Measurements from ENCODE around the gene TMEM181.
A peak's percentile ranks its signal among the peaks of the same experiment; 100 is the strongest.

DNA sequence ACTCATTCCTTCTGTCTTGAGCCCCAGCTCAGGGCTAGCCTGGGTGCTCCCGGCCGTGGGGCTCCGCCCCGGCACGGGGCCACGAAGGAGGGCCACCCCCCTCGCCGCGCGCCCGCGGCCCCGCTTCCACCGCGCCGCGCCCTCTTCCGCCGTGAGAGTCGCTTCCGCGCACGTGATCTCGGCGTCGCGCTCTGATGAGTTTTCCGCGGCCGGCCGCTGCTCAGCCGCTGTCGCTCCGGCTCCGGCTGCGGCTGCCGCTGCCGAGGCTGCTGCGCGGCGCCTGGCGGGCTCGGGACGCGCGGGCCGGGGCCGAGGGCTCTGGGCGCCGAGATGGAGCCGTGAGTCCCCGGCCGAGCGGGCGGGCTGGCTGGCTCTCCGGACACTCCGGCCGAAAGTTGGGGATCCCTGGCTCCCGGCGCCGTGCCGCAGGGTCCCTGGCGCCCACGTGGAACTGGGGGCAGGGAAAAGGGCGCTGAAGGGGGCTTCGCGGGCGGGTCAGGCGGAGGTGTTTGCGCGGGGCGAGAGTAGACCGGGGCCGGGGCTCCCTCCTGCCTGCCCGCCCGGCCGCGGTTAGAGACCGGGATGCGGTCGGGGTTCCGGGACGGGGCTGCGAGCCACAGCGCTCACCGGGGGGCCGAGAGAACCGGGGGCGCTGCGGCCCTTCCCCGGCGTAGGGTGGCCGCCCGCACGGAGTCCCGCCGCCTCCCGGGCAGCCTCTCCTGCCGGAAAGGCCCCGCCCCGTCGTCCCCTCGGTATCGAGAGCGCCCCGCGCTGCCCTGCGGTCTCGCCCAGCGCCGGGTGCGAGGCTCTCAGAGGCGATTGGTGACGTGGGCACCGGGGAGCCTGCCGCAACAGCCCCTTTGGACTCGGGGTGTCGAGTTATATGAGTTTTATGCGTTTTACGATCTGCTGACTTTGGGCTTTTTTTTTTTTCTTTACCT lies at the start of gene TMEM181:
- TF ChIP-seq, protein P1, sequence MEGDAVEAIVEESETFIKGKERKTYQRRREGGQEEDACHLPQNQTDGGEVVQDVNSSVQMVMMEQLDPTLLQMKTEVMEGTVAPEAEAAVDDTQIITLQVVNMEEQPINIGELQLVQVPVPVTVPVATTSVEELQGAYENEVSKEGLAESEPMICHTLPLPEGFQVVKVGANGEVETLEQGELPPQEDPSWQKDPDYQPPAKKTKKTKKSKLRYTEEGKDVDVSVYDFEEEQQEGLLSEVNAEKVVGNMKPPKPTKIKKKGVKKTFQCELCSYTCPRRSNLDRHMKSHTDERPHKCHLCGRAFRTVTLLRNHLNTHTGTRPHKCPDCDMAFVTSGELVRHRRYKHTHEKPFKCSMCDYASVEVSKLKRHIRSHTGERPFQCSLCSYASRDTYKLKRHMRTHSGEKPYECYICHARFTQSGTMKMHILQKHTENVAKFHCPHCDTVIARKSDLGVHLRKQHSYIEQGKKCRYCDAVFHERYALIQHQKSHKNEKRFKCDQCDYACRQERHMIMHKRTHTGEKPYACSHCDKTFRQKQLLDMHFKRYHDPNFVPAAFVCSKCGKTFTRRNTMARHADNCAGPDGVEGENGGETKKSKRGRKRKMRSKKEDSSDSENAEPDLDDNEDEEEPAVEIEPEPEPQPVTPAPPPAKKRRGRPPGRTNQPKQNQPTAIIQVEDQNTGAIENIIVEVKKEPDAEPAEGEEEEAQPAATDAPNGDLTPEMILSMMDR (IDR thresholded peaks at IDR 0.05): no peak
- TF ChIP-seq POLR2AphosphoS5 (IDR thresholded peaks at IDR 0.05; ENCODE audit: insufficient read depth in 1 of 2, low read depth in 1 of 2) (peak; percentile 14 to 18), POLR2A (IDR thresholded peaks at IDR 0.05) (peak in 1 of 2 donors; percentile 70)

Data from vagina (tissue), 2 donors.